Panc1 (cell line): ENCODE results near the gene SAMD4A. TPM values are rescaled to one million over a fixed set of nuclear protein-coding genes. Genes with fewer than 3 reads are reported as not detected.

Source experiments
- ATAC-seq: fragments of 200-7000 bp; cut with Tn5 transposase; 2 replicates; pipeline ENCODE4 v1.9.1; 2020; ENCODE audit warnings: mild to moderate bottlenecking, moderate library complexity
- BruUV-seq: library from RNA; stranded (reverse); fragments of 400-500 nt; replicated peaks from 2 replicates; lab custom pipeline; 2021; lab: Mats Ljungman, UMichigan
- CTCF ChIA-PET: fragments of 300-600 bp; sonication (Branson Sonifier 250); formaldehyde crosslinking; loops from one replicate; lab custom pipeline; 2022; ENCODE audit warnings: antibody characterized with exemption; lab: Charles Lee
- POLR2A ChIA-PET: fragments of 300-600 bp; sonication (Branson Sonifier 250); formaldehyde crosslinking; loops from one replicate; lab custom pipeline; 2022; ENCODE audit warnings: antibody characterized with exemption; lab: Charles Lee
- DNase-seq: peaks from one replicate; pipeline ENCODE4 v3.0.0-alpha.2; 2010; ENCODE audit warnings: low read depth, low spot score
- H3K27ac ChIP-seq: 2 replicates; pipeline ENCODE4 v1.5.1; 2011; ENCODE audit warnings: mild to moderate bottlenecking, low read length, inconsistent platforms
- H3K27me3 ChIP-seq: fragments of 200-500 bp; sonication (Bioruptor generic); 2 replicates; pipeline ENCODE4 v1.6.0; 2014; ENCODE audit warnings: low read length, inconsistent platforms; ENCODE audit not compliant: control insufficient read depth, insufficient read depth
- H3K36me3 ChIP-seq: fragments of 200-500 bp; sonication (Bioruptor generic); 2 replicates; pipeline ENCODE4 v1.5.1; 2014; ENCODE audit warnings: inconsistent platforms, mild to moderate bottlenecking, low read length, moderate library complexity; ENCODE audit not compliant: control insufficient read depth, insufficient read depth
- H3K4me1 ChIP-seq: 2 replicates; pipeline ENCODE4 v1.5.1; 2011; ENCODE audit warnings: inconsistent platforms, mild to moderate bottlenecking, low read length, moderate library complexity; ENCODE audit not compliant: control insufficient read depth, insufficient read depth
- H3K4me3 ChIP-seq, 2 experiments: 2 replicates each; pipeline ENCODE4 v1.5.1; 2011 to 2012; ENCODE audit warnings: low read depth in 2 of 2, low read length in 2 of 2, mild to moderate bottlenecking in 2 of 2, inconsistent platforms in 1 of 2, moderate library complexity in 1 of 2
- H3K9me3 ChIP-seq: fragments of 200-500 bp; sonication (Bioruptor generic); 2 replicates; pipeline ENCODE4 v1.5.1; 2014; ENCODE audit warnings: low read depth, mild to moderate bottlenecking, inconsistent platforms, low read length, moderate library complexity; ENCODE audit not compliant: control insufficient read depth, insufficient read depth
- CTCF ChIP-seq: fragments of 450-650 bp; IDR thresholded peaks from 2 replicates; pipeline ENCODE4 v1.5.1; 2017; ENCODE audit warnings: mild to moderate bottlenecking
- POLR2AphosphoS5 ChIP-seq: IDR thresholded peaks from 2 replicates; pipeline ENCODE4 v1.6.1; 2012; ENCODE audit warnings: mild to moderate bottlenecking, low read depth, low read length, moderate library complexity
- REST ChIP-seq, 2 experiments: IDR thresholded peaks; 2 replicates each; pipeline ENCODE4 v1.6.1; 2011 to 2012; ENCODE audit warnings: low read depth in 2 of 2, control low read depth in 1 of 2, low read length in 1 of 2, mild to moderate bottlenecking in 1 of 2, moderate library complexity in 1 of 2; ENCODE audit not compliant: insufficient read depth in 1 of 2
- SIN3A ChIP-seq: IDR thresholded peaks from 2 replicates; pipeline ENCODE4 v1.6.1; 2012; ENCODE audit warnings: low read depth, mild to moderate bottlenecking, low read length, moderate library complexity, borderline replicate concordance; ENCODE audit not compliant: insufficient read depth
- TCF7L2 ChIP-seq: IDR thresholded peaks from 2 replicates; pipeline ENCODE4 v1.6.1; 2011; ENCODE audit warnings: mild to moderate bottlenecking, low read depth, low read length, inconsistent platforms
- in situ Hi-C: cut with HindIII; loops from 2 replicates; pipeline ENCODE4 v1.10.0; 2016; ENCODE audit warnings: low sequenced_read_pairs, low pct_unique_long_range_greater_than_20kb
- intact Hi-C: fragments of 100-400 bp; cut with micrococcal nuclease; formaldehyde crosslinking; loops from one replicate; pipeline ENCODE4 v1.10.0; 2022; ENCODE audit not compliant: unreplicated experiment
- total RNA-seq: library from RNA; stranded (reverse); gene quantifications from one replicate; pipeline ENCODE4 v1.2.1, GENCODE V29; 2021; ENCODE audit not compliant: unreplicated experiment

Gene SAMD4A
- total RNA-seq, 1 experiment from 2014 or later, result 15.2 TPM

- Histone ChIP-seq H3K27ac (no peak overlapping the region), H3K27me3 (no peaks in the 10 kb centered on the region), H3K9me3 (no peaks in the 10 kb centered on the region), H3K4me1 (peaks cover 6% of the 10 kb centered on the region), H3K4me3 (no peak overlapping the region), H3K36me3 (no peaks in the 10 kb centered on the region)
- POLR2A ChIA-PET, result no interaction called here
- ATAC-seq (no peak), DNase-seq (no peak)
- TF ChIP-seq CTCF, result no peak
- no peak for TF ChIP-seq TCF7L2
- TF ChIP-seq REST (IDR thresholded peaks at IDR 0.05; ENCODE audit: insufficient read depth in 1 of 2, low read depth in 2 of 2, low read length in 1 of 2), result no peak
- no peak for TF ChIP-seq SIN3A
- TF ChIP-seq POLR2AphosphoS5, result no peak
- intact Hi-C loops, result no loop called here
- in situ Hi-C loops, result no loop called here
- BruUV-seq, result no TSS peak
- CTCF ChIA-PET, result no interaction called here
Measured at GRCh38 chr14:54614296-54614695, 47.4 kb downstream of the SAMD4A start.

- Histone ChIP-seq H3K36me3 (no peaks in the 10 kb centered on the region), H3K27ac (no peak overlapping the region), H3K4me1 (peaks cover 6% of the 10 kb centered on the region), H3K9me3 (no peaks in the 10 kb centered on the region), H3K4me3 (no peak overlapping the region), H3K27me3 (no peaks in the 10 kb centered on the region)
- intact Hi-C loops (no loop called here), in situ Hi-C loops (no loop called here)
- ChIA-PET POLR2A (no interaction called here), CTCF (no interaction called here)
- DNase-seq, result no peak
- ATAC-seq, result no peak
- no TSS peak for BruUV-seq
- no peak for TF ChIP-seq CTCF
- TF ChIP-seq TCF7L2, result no peak
- TF ChIP-seq REST (IDR thresholded peaks at IDR 0.05; ENCODE audit: insufficient read depth in 1 of 2, low read depth in 2 of 2, low read length in 1 of 2), result no peak
- TF ChIP-seq POLR2AphosphoS5, result no peak
- no peak for TF ChIP-seq SIN3A
Measured at GRCh38 chr14:54617467-54617866, 50.5 kb downstream of the SAMD4A start.
